WTC11 (cell line): ENCODE measurements around the gene VPS41. TPM values are rescaled to one million over a fixed set of nuclear protein-coding genes. Genes with fewer than 3 reads are reported as not detected.

Source experiments
- ATAC-seq: fragments of 200-7000 bp; cut with Tn5 transposase; 2 replicates; pipeline ENCODE4 v1.10.0; 2021; ENCODE audit warnings: mild to moderate bottlenecking, moderate library complexity
- CTCF ChIA-PET: fragments of 300-600 bp; sonication (Branson Sonifier 250); formaldehyde crosslinking; loops from one replicate; lab custom pipeline; 2021; ENCODE audit warnings: antibody characterized with exemption; lab: Charles Lee
- POLR2A ChIA-PET: fragments of 350-600 bp; sonication (Branson Sonifier 250); formaldehyde crosslinking; loops from one replicate; lab custom pipeline; 2021; ENCODE audit warnings: antibody characterized with exemption; lab: Charles Lee
- DNase-seq: peaks from one replicate; pipeline ENCODE4 v3.0.0; 2021; ENCODE audit warnings: low spot score
- H3K27ac Mint-ChIP-seq: 2 replicates; pipeline ENCODE4 v1.8.0; 2021; ENCODE audit warnings: mixed read lengths
- H3K27me3 Mint-ChIP-seq: 2 replicates; pipeline ENCODE4 v1.8.0; 2021; ENCODE audit warnings: low read depth, mild to moderate bottlenecking, moderate library complexity, mixed read lengths
- H3K36me3 Mint-ChIP-seq: 2 replicates; pipeline ENCODE4 v1.8.0; 2021; ENCODE audit warnings: mixed read lengths
- H3K4me1 Mint-ChIP-seq: 2 replicates; pipeline ENCODE4 v1.8.0; 2022; ENCODE audit warnings: mixed read lengths
- H3K4me3 Mint-ChIP-seq: 2 replicates; pipeline ENCODE4 v1.8.0; 2021; ENCODE audit warnings: mild to moderate bottlenecking, moderate library complexity, mixed read lengths
- H3K9me3 Mint-ChIP-seq: 2 replicates; pipeline ENCODE4 v1.8.0; 2021; ENCODE audit warnings: mixed read lengths
- ATF6 ChIP-seq: sonication (generic); formaldehyde crosslinking; IDR thresholded peaks from 2 replicates; pipeline ENCODE4 v1.8.1; 2023; ENCODE audit warnings: mild to moderate bottlenecking, missing genetic modification reagents
- CTCF ChIP-seq: fragments of 200-600 bp; IDR thresholded peaks from 2 replicates; pipeline ENCODE4 v1.8.0; 2022; ENCODE audit warnings: antibody characterized with exemption
- IRF1 ChIP-seq: sonication (generic); formaldehyde crosslinking; IDR thresholded peaks from 2 replicates; pipeline ENCODE4 v1.8.0; 2023; ENCODE audit warnings: missing genetic modification reagents
- IRF2 ChIP-seq: sonication (generic); formaldehyde crosslinking; IDR thresholded peaks from 2 replicates; pipeline ENCODE4 v1.8.0; 2022; ENCODE audit warnings: low read depth, missing genetic modification reagents, borderline replicate concordance
- MLX ChIP-seq: sonication (generic); formaldehyde crosslinking; IDR thresholded peaks from 2 replicates; pipeline ENCODE4 v1.8.1; 2023; ENCODE audit warnings: mild to moderate bottlenecking, missing genetic modification reagents, moderate library complexity
- NR1H2 ChIP-seq: sonication (generic); formaldehyde crosslinking; IDR thresholded peaks from 2 replicates; pipeline ENCODE4 v1.9.0; 2021; ENCODE audit warnings: mild to moderate bottlenecking, moderate library complexity, missing genetic modification reagents
- PRDM15 ChIP-seq: sonication (generic); formaldehyde crosslinking; IDR thresholded peaks from 2 replicates; pipeline ENCODE4 v1.8.0; 2022; ENCODE audit warnings: missing genetic modification reagents
- SMAD3 ChIP-seq: sonication (generic); formaldehyde crosslinking; IDR thresholded peaks from 2 replicates; pipeline ENCODE4 v1.8.0; 2022; ENCODE audit warnings: missing genetic modification reagents, mild to moderate bottlenecking, borderline replicate concordance
- SMAD4 ChIP-seq: sonication (generic); formaldehyde crosslinking; IDR thresholded peaks from 2 replicates; pipeline ENCODE4 v1.8.0; 2022; ENCODE audit warnings: mild to moderate bottlenecking, missing genetic modification reagents
- SP1 ChIP-seq: sonication (generic); formaldehyde crosslinking; conservative IDR thresholded peaks from 2 replicates; pipeline ENCODE4 v1.8.1; 2022; ENCODE audit warnings: missing genetic modification reagents
- TP53 ChIP-seq: sonication (generic); formaldehyde crosslinking; IDR thresholded peaks from 2 replicates; pipeline ENCODE4 v1.8.1; 2023; ENCODE audit warnings: mild to moderate bottlenecking, missing genetic modification reagents
- USF2 ChIP-seq: sonication (generic); formaldehyde crosslinking; IDR thresholded peaks from 2 replicates; pipeline ENCODE4 v1.8.1; 2023; ENCODE audit warnings: mild to moderate bottlenecking, missing genetic modification reagents, moderate library complexity
- ZBTB21 ChIP-seq: sonication (generic); formaldehyde crosslinking; IDR thresholded peaks from 2 replicates; pipeline ENCODE4 v1.8.1; 2023; ENCODE audit warnings: mild to moderate bottlenecking, missing genetic modification reagents, borderline replicate concordance
- ZMAT4 ChIP-seq: fragments of 250-450 bp; sonication (Bioruptor Pico); IDR thresholded peaks from 2 replicates; pipeline ENCODE4 v1.9.0; 2021; ENCODE audit warnings: mild to moderate bottlenecking
- ZNF121 ChIP-seq: sonication (generic); formaldehyde crosslinking; IDR thresholded peaks from 2 replicates; pipeline ENCODE4 v1.8.0; 2023; ENCODE audit warnings: missing genetic modification reagents
- ZNF416 ChIP-seq: fragments of 250-450 bp; sonication (Bioruptor Pico); IDR thresholded peaks from 2 replicates; pipeline ENCODE4 v1.9.0; 2021; ENCODE audit warnings: mild to moderate bottlenecking, inconsistent platforms
- total RNA-seq: library from RNA; stranded (reverse); gene quantifications from 3 replicates; pipeline ENCODE4 v1.2.3, GENCODE V29; 2021

VPS41 gene
- total RNA-seq, 1 experiment from 2014 or later: 50.3 TPM

- no peak for TF ChIP-seq ATF6 (CRISPR knock-in tag)
- TF ChIP-seq, all 79 proteins: peak for 0
Measured at GRCh38 chr7:38842746-38843145, 66.2 kb downstream of the VPS41 start (continued).

GRCh38 chr7:38840736-38841460 is 68.1 kb downstream of the VPS41 start:
- ChIA-PET POLR2A (no interaction called here), CTCF (no interaction called here)
- no peak overlapping the region for H3K27ac Mint-ChIP-seq
- TF ChIP-seq ZNF416 (CRISPR knock-in tag) (no peak), ZBTB21 (CRISPR knock-in tag) (no peak), SP1 (CRISPR knock-in tag) (no peak), NR1H2 (CRISPR knock-in tag) (no peak), SMAD3 (no peak), USF2 (no peak), ZMAT4 (CRISPR knock-in tag) (no peak), SMAD4 (no peak), IRF2 (CRISPR knock-in tag) (no peak)
- H3K36me3 Mint-ChIP-seq: peaks cover 9% of the 10 kb centered on the region
- no peak for ATAC-seq
- H3K4me3 Mint-ChIP-seq: no peak overlapping the region
- H3K9me3 Mint-ChIP-seq: peaks cover 11% of the 10 kb centered on the region
- no peaks in the 10 kb centered on the region for H3K27me3 Mint-ChIP-seq
- H3K4me1 Mint-ChIP-seq: peaks cover 7% of the 10 kb centered on the region; the same call in 1 of the 2 replicates
- no peak for DNase-seq

- H3K27me3 Mint-ChIP-seq: no peaks in the 10 kb centered on the region
- peaks cover 11% of the 10 kb centered on the region for H3K9me3 Mint-ChIP-seq
- H3K36me3 Mint-ChIP-seq: peaks cover 9% of the 10 kb centered on the region
- POLR2A ChIA-PET: no interaction called here
- DNase-seq: no peak
- H3K27ac Mint-ChIP-seq: no peak overlapping the region
- H3K4me1 Mint-ChIP-seq: peaks cover 7% of the 10 kb centered on the region; the same call in 1 of the 2 replicates
- no peak for ATAC-seq
- TF ChIP-seq TP53 (CRISPR knock-in tag): no peak
- TF ChIP-seq ZNF121 (CRISPR knock-in tag): no peak
- no peak for TF ChIP-seq IRF1 (CRISPR knock-in tag)
- TF ChIP-seq PRDM15: no peak
- no peak for TF ChIP-seq CTCF
- TF ChIP-seq MLX (CRISPR knock-in tag): no peak
- H3K4me3 Mint-ChIP-seq: no peak overlapping the region
- CTCF ChIA-PET: no interaction called here
Measured at GRCh38 chr7:38839851-38840250, 69.1 kb downstream of the VPS41 start.
